Measurements from ENCODE around the gene CFAP126.
"Not testable (repeated sequence)": the region's sequence is repeated elsewhere in the genome, so short reads cannot be mapped to it uniquely, and the experiment has no call there.

CFAP126 gene, protein sequence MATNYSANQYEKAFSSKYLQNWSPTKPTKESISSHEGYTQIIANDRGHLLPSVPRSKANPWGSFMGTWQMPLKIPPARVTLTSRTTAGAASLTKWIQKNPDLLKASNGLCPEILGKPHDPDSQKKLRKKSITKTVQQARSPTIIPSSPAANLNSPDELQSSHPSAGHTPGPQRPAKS

GRCh38 chr1:161367684-161368400 lies at the start of gene CFAP126:
Gene CFAP126 (minus strand): TSS chr1:161367876. CDS start chr1:161367868, 8 bp downstream.
- DNase-seq, result no peak

DNA sequence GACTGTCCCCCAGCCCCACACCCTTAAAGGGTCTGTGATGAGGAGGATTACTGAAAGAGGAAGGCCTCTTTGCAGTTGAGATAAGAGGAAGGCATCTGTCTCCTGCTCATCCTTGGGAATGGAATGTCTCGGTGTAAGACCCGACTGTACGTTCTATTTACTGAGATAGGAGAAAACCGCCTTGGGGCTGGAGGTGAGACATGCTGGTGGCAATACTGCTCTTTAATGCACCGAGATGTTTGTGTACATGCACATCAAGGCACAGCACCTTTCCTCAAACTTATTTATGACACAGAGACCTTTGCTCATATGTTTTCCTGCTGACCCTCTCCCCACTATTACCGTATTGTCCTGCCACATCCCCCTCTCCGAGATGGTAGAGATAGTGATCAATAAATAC lies 45.4 kb upstream of the CFAP126 start:
- DNase-seq, result not testable (repeated sequence)

- not testable (repeated sequence) for DNase-seq
These were observed 42.9 kb upstream of the CFAP126 start for GRCh38 chr1:161410636-161410970.

DNA sequence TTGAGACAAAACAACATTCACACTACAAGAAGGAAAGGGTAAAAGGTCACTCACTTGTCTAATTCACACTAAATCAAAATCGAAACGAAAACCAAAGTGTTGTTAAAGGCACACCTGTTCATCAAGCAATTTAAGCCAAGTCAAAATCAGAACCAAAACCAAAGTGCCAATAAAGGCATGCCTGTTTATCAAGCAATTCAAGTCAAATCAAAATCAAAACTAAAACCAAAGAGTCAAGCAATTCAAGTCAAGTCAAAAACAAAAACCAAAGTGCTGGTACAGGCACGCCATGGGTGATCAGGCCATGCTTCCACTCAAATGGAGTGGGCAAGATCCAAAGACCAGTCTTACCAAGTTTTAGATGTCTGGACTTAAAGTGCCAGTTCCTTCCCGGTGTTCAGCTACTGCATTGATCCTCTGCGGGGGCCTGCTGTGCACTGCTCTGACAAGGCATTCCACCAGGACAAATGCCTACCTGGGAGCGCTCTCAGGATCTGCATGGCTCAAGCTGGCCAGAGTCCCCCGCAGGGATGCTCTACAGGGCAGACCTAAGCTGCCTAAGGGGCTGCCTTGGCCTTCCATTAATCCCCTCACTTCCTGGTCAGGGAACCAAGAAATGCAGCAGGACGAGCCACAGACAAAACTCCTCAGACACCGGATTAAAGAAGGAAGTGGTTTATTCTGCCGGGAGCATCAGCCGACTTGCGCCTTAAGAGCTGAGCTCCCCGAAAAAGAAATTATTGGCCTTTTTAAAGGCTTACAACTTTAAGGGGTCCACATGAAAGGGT lies 42.4 kb upstream of the CFAP126 start:
- DNase-seq, result not testable (repeated sequence)

GRCh38 chr1:161408429-161409052 lies 40.9 kb upstream of the CFAP126 start:
- DNase-seq, result no peak

DNA sequence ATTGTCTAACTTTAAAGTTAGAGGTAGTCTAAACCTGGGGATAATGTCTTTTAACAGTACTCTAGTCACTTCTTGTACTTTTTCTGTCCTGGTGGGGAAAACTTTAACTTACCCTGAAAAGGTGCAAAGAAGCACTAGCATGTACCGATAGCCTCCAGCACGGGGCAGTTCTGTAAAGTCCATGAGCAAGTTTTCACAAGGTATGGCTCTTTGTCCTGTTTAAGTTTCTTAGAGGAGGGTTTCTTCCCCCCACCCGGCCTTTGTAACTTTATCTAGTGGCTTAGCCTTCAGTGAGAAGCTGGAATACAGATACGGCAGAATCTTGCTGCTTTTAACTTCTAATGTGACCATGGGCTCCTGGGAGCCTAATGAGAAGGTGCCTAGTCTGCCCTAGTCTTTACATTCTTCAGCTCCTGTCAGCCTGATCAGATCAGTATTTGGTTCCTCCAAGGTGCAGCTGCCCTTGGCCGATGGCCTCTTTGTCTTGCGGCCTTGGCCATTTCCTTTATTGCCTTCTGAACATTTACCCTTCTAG lies 39.8 kb upstream of the CFAP126 start:
- DNase-seq, result no peak

DNA sequence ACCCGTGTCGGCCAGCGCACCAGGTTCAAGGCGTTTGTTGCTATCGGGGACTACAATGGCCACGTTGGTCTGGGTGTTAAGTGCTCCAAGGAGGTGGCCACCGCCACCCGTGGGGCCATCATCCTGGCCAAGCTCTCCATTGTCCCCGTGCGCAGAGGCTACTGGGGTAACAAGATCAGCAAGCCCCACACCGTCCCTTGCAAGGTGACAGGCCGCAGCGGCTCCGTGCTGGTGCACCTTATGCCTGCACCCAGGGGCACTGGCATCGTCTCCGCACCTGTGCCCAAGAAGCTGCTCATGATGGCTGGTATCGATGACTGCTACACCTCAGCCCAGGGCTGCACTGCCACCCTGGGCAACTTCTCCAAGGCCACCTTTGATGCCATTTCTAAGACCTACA lies 38.9 kb upstream of the CFAP126 start:
- not testable (repeated sequence) for DNase-seq

DNA sequence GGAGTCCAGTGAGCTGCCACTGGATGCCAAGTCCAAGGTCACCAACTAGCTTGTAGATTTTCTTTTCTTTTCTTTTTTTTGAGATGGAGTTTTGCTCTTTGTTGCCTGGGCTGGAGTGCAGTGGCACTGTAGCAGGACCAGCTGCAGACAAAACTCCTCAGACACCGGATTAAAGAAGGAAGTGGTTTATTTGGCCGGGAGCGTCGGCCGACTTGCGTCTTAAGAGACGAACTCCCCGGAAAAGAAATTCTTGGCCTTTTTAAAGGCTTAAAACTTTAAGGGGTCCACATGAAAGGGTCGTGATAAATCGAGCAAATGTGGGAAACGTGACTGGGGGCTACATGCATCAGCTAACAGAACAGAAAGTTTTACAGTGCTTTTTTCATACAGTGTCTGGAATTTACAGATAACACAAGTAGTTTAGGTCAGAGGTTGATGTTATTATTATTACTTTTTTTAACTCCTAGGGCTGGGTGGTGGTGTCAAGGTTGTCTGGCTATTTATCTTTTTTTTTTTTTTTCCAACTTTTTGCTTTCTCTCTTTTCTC lies 36.4 kb upstream of the CFAP126 start:
- no peak for DNase-seq

DNA sequence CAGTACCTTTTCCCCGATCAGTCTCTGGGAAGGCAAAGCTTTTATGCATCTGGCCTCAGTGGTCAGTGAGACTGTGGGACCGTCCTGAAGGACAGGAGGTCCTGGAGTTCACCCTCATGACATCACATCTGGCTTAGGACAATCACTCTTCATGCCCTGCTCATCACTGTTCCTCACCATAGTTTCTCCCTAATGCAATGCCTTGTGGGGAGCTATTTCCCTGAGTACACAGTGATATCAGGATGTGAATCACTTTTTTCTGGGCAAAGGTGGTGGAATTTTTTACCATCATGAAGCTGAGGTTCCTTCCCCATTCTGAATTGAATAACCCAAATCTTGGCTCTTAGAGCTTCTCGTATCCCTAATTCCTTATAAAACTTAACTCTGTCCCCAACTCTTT lies 34.8 kb upstream of the CFAP126 start:
- no peak for DNase-seq

GRCh38 chr1:161399257-161399998 lies 31.8 kb upstream of the CFAP126 start:
- peak; percentile 88 for DNase-seq

DNA sequence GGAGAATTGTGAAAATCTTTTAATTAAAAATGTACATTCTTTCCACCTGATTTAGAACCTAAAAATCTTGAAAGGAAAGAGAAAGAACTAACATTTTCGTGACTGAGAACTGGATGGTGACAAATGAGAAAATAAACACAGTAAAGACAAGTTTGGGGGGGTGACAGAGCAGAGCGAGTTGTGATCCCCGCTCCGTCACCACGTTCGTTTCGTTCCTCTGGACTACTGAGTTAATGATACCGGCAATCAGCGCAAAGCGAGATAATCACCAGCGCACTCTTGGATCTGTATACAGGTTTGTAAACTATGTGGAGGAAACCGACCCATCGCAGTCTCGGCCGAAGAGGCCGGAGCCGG lies 31.2 kb upstream of the CFAP126 start:
- DNase-seq, result no peak

- not testable (repeated sequence) for DNase-seq
These were observed 29.4 kb upstream of the CFAP126 start for GRCh38 chr1:161397038-161397437.

- no peak for DNase-seq
These were observed 25.5 kb upstream of the CFAP126 start for GRCh38 chr1:161393151-161393550.

DNA sequence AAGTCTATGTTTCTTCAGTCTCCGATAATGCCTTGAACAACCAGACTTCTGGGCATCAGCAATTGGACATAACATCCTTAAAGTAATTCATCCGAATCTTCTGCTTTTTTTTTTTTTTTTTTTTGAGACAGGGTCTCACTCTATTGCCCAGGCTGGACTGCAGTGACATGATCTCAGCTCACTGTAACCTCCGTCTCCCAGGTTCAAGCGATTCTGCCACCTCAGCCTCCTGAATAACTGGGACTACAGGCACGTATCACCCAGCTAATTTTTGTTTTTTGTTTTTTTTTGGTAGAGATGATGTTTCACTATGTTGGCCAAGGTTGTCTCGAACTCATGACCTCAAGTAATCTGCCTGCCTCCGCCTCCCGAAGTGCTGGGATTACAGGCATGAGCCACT lies 23.9 kb upstream of the CFAP126 start:
- DNase-seq, result no peak

DNA sequence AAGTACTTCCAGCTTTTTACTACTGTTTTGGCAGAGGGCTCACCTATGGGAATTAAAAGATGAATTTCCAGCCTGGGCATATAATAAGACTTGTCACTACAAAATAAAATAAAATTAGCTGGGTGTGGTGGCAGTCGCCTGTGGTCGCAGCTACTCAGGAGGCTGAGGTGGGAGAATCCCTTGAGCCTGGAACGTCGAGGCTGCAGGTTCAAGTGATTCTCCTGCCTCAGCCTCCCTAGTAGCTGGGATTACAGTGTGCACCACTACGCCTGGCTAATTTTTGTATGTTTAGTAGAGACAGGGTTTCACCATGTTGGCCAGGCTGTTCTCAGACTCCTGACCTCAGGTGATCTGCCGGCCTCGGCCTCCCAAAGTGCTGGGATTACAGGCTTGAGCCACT lies 23.5 kb upstream of the CFAP126 start:
- DNase-seq, result not testable (repeated sequence)

DNA sequence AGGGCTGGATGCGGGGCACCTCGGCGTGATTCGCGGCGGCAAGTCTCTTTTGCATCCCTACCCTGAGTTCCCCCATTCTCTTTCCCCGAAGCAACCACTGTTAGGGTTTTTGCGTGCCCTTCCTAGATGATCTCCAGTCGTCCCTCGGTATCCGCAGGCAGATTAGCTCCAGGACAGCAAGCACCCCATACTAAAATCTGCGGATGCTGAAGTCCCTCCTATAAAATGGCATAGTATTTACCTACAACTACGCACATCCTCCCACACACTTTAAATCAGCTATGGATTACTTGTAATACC lies 22.8 kb upstream of the CFAP126 start:
- DNase-seq, result no peak

DNA sequence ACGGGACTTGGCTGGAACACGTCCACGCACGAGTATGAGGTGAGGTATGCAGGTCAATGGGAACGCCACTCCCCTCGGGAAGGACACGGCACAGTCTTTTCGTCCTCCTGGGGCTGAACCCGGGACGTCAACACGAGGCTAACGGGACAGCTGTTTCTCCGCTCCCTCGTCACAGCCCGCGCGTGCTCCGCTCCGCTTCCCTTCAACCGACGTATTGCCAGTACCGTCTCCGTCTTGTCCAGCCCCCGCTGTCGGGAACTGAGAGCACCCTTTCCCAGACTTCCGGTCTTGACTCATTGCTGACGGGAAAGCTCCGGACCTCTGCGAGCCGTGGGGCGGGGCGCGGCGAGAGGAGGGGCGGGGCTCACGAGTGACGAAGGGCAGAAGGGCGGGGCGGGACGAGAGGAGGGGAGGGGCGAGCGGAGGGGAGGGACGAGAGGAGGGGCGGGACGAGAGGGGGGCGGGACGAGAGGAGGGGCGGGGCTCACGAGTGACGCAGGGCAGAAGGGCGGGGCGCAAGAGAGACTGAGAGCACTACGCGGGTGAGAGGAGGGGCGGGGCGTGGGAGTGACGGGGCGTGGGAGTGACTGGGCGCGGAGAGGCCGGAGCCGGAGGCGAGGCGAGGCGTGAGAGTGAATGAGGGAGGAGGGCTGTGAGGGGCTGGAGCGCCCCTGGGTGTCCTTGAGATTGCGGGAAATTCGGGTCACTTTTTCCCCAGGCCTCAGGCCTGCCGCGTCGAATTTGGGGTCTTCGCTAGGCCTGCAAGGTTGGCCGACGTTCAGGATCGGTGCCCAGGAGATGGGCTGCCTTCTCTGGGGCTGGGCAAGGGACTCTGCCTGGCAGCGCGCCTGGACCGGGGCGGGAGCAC lies 22.2 kb upstream of the CFAP126 start:
- peak; percentile 87 for DNase-seq

GRCh38 chr1:161389158-161389557 lies 21.5 kb upstream of the CFAP126 start:
- not testable (repeated sequence) for DNase-seq

GRCh38 chr1:161388639-161389038 lies 21.0 kb upstream of the CFAP126 start:
- no peak for DNase-seq

DNA sequence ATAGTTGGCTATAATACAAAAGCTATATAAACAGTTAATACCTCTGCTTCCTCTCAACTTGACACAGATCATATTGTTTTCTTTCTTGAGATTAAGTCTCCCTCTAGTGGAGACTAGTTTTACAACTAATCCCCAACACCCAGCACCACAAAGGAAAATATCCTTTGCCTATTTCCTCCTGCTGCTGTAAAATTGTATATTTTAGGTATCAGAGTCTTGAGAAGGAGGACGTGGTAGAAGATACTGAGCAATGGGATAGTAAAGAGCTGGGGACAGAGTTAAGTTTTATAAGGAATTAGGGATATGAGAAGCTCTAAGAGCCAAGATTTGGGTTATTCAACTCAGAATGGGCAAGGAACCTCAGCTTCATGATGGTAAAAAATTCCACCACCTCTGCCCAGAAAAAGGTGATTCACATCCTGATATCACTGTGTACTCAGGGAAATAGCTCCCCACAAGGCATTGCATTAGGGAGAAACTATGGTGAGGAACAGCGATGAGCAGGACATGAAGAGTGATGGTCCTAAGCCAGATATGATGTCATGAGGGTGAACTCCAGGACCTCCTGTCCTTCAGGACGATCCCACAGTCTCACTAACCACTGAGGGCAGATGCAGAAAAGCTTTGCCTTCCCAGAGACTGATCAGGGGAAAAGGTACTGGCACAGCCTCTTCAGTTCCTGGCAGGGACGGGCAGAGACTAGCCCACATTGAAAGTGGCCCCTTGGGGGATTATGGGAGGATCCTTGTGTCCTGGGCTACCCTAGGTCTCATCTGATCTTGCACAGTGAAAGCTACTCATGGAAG lies 14.7 kb upstream of the CFAP126 start:
- DNase-seq, result peak; percentile 19

GRCh38 chr1:161381707-161382106 lies 14.0 kb upstream of the CFAP126 start:
- DNase-seq, result no peak

Data from KG1 (cell line).